Measurements from ENCODE around the gene ZEB2. TPM values are rescaled to one million over a fixed set of nuclear protein-coding genes. Genes with fewer than 3 reads are reported as not detected.

ZEB2 gene
- total and polyA plus RNA-seq, 2 of the 8 experiments (the other 6 are each of a cell fraction or from before 2014, with no cell fraction given) = 0.38 TPM; not detected in 1

GRCh38 chr2:144490857-144491256, 29.1 kb downstream of the ZEB2 start (continued):
- TF ChIP-seq ATF3 (IDR thresholded peaks at IDR 0.05; ENCODE audit: insufficient read depth, low read depth, low read length) (no peak), BRCA1 (IDR thresholded peaks at IDR 0.05; ENCODE audit: low read depth, low read length) (no peak), HDAC2 (IDR thresholded peaks at IDR 0.05; ENCODE audit: borderline replicate concordance in 1 of 2, low read depth in 2 of 2, low read length in 2 of 2) (no peak), RAD21 (IDR thresholded peaks at IDR 0.05 in 1 of 2, conservative IDR thresholded peaks at IDR 0.05 in 1 of 2; ENCODE audit: low read depth in 2 of 2, low read length in 2 of 2) (no peak)
- TF ChIP-seq, protein P1, sequence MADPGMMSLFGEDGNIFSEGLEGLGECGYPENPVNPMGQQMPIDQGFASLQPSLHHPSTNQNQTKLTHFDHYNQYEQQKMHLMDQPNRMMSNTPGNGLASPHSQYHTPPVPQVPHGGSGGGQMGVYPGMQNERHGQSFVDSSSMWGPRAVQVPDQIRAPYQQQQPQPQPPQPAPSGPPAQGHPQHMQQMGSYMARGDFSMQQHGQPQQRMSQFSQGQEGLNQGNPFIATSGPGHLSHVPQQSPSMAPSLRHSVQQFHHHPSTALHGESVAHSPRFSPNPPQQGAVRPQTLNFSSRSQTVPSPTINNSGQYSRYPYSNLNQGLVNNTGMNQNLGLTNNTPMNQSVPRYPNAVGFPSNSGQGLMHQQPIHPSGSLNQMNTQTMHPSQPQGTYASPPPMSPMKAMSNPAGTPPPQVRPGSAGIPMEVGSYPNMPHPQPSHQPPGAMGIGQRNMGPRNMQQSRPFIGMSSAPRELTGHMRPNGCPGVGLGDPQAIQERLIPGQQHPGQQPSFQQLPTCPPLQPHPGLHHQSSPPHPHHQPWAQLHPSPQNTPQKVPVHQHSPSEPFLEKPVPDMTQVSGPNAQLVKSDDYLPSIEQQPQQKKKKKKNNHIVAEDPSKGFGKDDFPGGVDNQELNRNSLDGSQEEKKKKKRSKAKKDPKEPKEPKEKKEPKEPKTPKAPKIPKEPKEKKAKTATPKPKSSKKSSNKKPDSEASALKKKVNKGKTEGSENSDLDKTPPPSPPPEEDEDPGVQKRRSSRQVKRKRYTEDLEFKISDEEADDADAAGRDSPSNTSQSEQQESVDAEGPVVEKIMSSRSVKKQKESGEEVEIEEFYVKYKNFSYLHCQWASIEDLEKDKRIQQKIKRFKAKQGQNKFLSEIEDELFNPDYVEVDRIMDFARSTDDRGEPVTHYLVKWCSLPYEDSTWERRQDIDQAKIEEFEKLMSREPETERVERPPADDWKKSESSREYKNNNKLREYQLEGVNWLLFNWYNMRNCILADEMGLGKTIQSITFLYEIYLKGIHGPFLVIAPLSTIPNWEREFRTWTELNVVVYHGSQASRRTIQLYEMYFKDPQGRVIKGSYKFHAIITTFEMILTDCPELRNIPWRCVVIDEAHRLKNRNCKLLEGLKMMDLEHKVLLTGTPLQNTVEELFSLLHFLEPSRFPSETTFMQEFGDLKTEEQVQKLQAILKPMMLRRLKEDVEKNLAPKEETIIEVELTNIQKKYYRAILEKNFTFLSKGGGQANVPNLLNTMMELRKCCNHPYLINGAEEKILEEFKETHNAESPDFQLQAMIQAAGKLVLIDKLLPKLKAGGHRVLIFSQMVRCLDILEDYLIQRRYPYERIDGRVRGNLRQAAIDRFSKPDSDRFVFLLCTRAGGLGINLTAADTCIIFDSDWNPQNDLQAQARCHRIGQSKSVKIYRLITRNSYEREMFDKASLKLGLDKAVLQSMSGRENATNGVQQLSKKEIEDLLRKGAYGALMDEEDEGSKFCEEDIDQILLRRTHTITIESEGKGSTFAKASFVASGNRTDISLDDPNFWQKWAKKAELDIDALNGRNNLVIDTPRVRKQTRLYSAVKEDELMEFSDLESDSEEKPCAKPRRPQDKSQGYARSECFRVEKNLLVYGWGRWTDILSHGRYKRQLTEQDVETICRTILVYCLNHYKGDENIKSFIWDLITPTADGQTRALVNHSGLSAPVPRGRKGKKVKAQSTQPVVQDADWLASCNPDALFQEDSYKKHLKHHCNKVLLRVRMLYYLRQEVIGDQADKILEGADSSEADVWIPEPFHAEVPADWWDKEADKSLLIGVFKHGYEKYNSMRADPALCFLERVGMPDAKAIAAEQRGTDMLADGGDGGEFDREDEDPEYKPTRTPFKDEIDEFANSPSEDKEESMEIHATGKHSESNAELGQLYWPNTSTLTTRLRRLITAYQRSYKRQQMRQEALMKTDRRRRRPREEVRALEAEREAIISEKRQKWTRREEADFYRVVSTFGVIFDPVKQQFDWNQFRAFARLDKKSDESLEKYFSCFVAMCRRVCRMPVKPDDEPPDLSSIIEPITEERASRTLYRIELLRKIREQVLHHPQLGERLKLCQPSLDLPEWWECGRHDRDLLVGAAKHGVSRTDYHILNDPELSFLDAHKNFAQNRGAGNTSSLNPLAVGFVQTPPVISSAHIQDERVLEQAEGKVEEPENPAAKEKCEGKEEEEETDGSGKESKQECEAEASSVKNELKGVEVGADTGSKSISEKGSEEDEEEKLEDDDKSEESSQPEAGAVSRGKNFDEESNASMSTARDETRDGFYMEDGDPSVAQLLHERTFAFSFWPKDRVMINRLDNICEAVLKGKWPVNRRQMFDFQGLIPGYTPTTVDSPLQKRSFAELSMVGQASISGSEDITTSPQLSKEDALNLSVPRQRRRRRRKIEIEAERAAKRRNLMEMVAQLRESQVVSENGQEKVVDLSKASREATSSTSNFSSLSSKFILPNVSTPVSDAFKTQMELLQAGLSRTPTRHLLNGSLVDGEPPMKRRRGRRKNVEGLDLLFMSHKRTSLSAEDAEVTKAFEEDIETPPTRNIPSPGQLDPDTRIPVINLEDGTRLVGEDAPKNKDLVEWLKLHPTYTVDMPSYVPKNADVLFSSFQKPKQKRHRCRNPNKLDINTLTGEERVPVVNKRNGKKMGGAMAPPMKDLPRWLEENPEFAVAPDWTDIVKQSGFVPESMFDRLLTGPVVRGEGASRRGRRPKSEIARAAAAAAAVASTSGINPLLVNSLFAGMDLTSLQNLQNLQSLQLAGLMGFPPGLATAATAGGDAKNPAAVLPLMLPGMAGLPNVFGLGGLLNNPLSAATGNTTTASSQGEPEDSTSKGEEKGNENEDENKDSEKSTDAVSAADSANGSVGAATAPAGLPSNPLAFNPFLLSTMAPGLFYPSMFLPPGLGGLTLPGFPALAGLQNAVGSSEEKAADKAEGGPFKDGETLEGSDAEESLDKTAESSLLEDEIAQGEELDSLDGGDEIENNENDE (IDR thresholded peaks at IDR 0.05; ENCODE audit: insufficient replicate concordance, low read length) = no peak
